Adrenal gland (tissue), 12 donors: ENCODE measurements around the gene FXR2. TPM values are rescaled to one million over a fixed set of nuclear protein-coding genes. Genes with fewer than 3 reads are reported as not detected.

Experiments
- DNase-seq, 7 donors: peaks; one replicate each; pipeline ENCODE4 v3.0.0-alpha.2; 2019 to 2020
- H3K27ac ChIP-seq, 5 donors: fragments of 200-600 bp; sonication (generic) in 4 of 5; 1 replicate in 3 of 5; 2 replicates in 2 of 5; pipeline versions ENCODE4 v1.5.1 to v1.8.0; 2016 to 2020; ENCODE audit warnings: mild to moderate bottlenecking in 1 of 5
- H3K27me3 ChIP-seq: fragments of 200-600 bp; 2 replicates; pipeline ENCODE4 v1.8.0; 2021
- H3K36me3 ChIP-seq, 2 donors: fragments of 200-600 bp; replicated peaks in 1 of 2; 1 replicate in 1 of 2; 2 replicates in 1 of 2; pipeline versions ENCODE4 v1.5.1 to v1.8.0; 2018 to 2022
- H3K4me1 ChIP-seq, 2 donors: fragments of 200-600 bp; replicated peaks in 1 of 2; 1 replicate in 1 of 2; 2 replicates in 1 of 2; pipeline versions ENCODE4 v1.5.1 to v1.8.0; 2018 to 2021
- H3K4me3 ChIP-seq, 4 donors: fragments of 200-600 bp; sonication (generic) in 3 of 4; one replicate each; pipeline ENCODE4 v1.5.1; 2016 to 2018
- H3K9me3 ChIP-seq, 3 donors: fragments of 200-600 bp; sonication (generic) in 1 of 3; replicated peaks in 1 of 3; 1 replicate in 2 of 3; 2 replicates in 1 of 3; pipeline versions ENCODE4 v1.5.1 to v1.8.0; 2016 to 2021
- POLR2A ChIP-seq, 2 donors: fragments of 450-650 bp; IDR thresholded peaks; one replicate each; pipeline ENCODE4 v1.6.1; 2017; ENCODE audit warnings: antibody characterized with exemption in 2 of 2, mild to moderate bottlenecking in 2 of 2, moderate library complexity in 1 of 2
- WGBS, 4 donors: extraction: QIAGEN DNeasy Blood & Tissue Kit in 2 of 4; methylation state at CpG; one replicate each; pipeline versions ENCODE4 v1.1.5 to v1.1.7; 2013 to 2017; 5-methylcytosine and 5-hydroxymethylcytosine counted together
- intact Hi-C, 2 donors: fragments of 100-400 bp; cut with DNase I; formaldehyde crosslinking; loops; one replicate each; pipeline versions ENCODE4 v1.14.1 to v1.15.0; 2022 to 2023
- polyA plus RNA-seq, 3 donors: library from polyadenylated mRNA; stranded (reverse); fragments of 200-250 nt in 2 of 3; fragments of 350-450 nt in 1 of 3; fragmentation: Illumina TruSeq in 1 of 3; extraction: RNeasy Lipid Tissue Mini Kit (QIAGEN cat#74804) in 1 of 3; gene quantifications; one replicate each; pipeline ENCODE4 v1.2.3, GENCODE V29; 2013 to 2014
- total RNA-seq, 9 donors: library from RNA; depleted of rRNA in 4 of 9; stranded (reverse); fragments of >200 nt in 4 of 9; fragments of 120-200 nt in 1 of 9; fragmentation: NEBNext Ultra II Directional in 1 of 9; extraction: Animal tissue kit (Norgen Biotek cat#: 25700) in 1 of 9; gene quantifications; one replicate each; pipeline versions ENCODE4 v1.1.0 to v1.2.4, GENCODE V29; 2013 to 2023
- TF ChIP-seq, protein P1 (sequence below), 6 experiments: fragments of 450-650 bp in 4 of 6; fragments of 200-600 bp in 2 of 6; sonication (generic) in 1 of 6; IDR thresholded peaks; 1 replicate in 5 of 6; 2 replicates in 1 of 6; pipeline versions ENCODE4 v1.5.1 to v1.8.0; 2016 to 2021; ENCODE audit warnings: antibody characterized with exemption in 6 of 6, mild to moderate bottlenecking in 2 of 6, moderate library complexity in 1 of 6
- donor health status: healthy with polysubstance abuse.
- donor health status: Bipolar disorder and iron deficiency.
- donor health status: DM: yes; HTN: yes; CAD: no.
- donor health status: DM: no; HTN: no; CAD: no.
- donor health status: DM: no; HTN: no; CAD: no.
- donor health status: DM: yes; HTN: yes; CAD: no.

FXR2 gene
- total and polyA plus RNA-seq, 12 donors = 35.6 to 73.1 (median 43.9) TPM

DNA sequence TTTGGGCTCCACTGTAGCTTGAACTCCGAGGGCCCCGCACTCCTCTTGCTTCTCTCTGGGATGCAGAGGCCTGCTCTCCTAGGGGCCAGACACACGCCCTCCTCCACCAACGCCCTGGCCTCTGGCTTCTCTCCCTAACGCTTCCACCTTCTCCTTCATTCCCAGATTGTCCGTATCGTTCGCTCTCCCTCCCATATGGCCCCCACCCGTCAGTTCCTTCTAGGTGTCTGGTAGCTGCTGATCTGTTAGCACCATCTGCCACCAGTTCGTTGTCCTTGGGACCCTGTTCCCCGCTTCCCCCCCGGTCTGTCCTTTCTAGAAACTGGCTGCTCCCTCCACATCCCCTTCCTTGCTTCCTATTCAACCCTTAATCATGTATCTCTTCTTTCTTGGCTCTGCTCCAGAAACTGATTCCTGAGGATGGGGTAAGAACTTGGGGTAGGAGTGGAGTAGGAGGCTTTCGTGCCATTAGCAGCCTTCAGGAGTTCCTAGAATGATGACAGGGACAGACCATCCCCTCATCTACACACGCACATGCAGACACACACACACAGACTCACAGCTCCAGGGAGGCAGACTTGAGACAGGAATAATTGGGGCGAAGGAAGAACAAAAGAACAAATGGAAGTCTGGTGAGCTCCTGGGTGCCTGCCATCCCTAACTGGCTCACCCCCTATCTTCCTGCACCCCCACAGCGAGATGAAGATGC, 40.3 kb upstream of the FXR2 start:
- Histone ChIP-seq H3K36me3 (no peaks in the 10 kb centered on the region), H3K4me1 (peaks cover 23 to 30% of the 10 kb centered on the region in 2 donors), H3K27me3 (no peaks in the 10 kb centered on the region), H3K27ac (no peak overlapping the region), H3K9me3 (no peaks in the 10 kb centered on the region), H3K4me3 (no peak overlapping the region)
- TF ChIP-seq, protein P1, sequence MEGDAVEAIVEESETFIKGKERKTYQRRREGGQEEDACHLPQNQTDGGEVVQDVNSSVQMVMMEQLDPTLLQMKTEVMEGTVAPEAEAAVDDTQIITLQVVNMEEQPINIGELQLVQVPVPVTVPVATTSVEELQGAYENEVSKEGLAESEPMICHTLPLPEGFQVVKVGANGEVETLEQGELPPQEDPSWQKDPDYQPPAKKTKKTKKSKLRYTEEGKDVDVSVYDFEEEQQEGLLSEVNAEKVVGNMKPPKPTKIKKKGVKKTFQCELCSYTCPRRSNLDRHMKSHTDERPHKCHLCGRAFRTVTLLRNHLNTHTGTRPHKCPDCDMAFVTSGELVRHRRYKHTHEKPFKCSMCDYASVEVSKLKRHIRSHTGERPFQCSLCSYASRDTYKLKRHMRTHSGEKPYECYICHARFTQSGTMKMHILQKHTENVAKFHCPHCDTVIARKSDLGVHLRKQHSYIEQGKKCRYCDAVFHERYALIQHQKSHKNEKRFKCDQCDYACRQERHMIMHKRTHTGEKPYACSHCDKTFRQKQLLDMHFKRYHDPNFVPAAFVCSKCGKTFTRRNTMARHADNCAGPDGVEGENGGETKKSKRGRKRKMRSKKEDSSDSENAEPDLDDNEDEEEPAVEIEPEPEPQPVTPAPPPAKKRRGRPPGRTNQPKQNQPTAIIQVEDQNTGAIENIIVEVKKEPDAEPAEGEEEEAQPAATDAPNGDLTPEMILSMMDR (IDR thresholded peaks at IDR 0.05) = no peak
- no peak for TF ChIP-seq POLR2A (IDR thresholded peaks at IDR 0.05)
- intact Hi-C loops = no loop called here
- WGBS, 4 donors = 80 to 83% (median 83%) methylated on average over 16 of the region's 16 CpGs
- DNase-seq = no peak

DNA sequence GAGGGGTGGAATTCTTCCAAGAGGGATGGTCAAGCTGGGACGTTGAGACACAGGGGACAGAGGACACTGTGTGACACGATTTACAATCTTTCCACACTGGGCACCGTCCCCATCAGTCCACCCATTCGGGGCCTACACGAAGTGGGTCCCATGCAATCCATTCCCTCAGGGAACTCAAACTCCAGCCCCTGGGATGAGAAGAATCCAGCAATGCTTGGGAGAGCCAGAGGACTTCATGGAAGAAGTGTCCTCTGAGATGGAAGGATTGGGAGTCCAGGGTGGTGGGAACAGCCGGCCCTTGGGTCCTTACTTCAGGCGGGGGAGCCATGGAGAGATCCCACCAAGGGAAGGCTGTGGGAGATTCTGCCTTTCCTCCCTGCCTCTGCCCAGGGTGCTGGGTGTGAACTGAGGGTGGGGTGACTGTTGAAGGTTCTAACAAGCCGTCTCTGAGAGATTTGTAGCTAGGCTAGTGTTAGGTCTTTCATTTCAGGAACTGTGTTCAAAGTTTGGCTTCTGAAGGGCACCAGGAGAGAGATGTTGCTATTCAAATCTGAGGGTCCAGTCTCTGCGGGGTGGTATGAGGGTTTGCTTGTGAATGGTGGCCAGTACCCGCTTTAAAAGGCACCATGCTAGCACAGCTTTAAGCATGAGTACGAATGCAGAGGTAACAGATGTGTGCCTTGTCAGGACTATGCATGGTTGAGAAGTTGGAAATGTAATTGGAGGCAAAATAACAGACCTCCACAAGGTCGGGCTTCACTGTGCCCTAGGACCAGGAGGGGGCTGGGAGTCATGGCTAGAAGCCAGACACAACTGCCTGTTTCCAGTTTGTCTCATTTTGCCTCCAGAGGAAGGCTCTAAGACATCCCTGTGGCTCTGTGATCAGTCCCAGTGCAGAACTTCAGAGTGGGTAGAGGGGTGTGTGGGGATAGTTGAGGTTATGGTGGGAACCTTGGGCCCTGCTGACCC, 38.0 kb upstream of the FXR2 start:
- no peak for DNase-seq
- 64 to 76% (median 66%) methylated on average over 6 to 12 of the region's 12 CpGs for WGBS, 4 donors
- H3K9me3 ChIP-seq = no peaks in the 10 kb centered on the region
- no peaks in the 10 kb centered on the region for H3K27me3 ChIP-seq
- H3K27ac ChIP-seq = peak overlapping the region in 2 of 5 donors; percentile 56 to 57
- H3K4me3 ChIP-seq = no peak overlapping the region
- H3K36me3 ChIP-seq = no peaks in the 10 kb centered on the region
- TF ChIP-seq POLR2A (IDR thresholded peaks at IDR 0.05) = no peak
- TF ChIP-seq, protein P1 (IDR thresholded peaks at IDR 0.05) = no peak
- intact Hi-C loops = no loop called here
- H3K4me1 ChIP-seq = peaks cover 23 to 30% of the 10 kb centered on the region in 2 donors

DNA sequence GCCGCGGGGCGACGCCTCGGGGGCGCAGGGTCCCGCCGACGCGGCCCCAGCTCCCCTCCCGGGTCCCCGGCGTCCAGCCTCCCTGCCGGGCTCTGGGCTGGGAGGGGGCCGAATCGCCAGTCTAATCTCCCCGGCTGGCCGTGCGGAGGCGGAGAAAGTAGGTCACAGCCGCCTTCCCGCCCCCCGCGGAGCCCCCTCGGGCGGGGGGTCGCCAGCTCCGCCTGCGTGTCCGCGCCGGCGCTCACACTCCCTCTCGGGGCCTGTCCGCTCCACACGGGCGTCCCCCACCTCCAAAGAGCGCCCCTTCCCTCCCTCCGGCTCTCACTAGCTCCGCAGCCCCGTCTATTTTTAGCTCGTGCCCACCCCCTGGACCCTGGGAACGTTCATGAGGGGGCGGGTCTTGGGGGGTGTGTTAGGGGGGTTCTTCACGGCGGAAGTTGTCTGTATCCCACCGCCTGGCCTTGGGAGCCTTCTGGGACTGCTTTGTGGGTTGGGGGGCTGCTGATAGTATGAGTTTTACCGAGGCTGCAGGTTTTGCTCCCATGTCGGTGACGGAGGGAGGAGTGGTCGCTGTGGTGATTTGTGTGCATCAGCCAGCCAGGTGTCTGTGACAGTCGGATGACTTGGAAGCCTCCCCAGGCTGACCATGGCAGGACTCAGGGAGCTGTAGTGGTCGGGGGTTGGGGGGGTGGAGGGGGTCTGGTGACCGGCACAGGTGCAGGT, 37.1 kb upstream of the FXR2 start:
- peak in 1 of 7 donors; percentile 23 for DNase-seq
- peak overlapping the region in 2 of 4 donors; percentile 30 to 61 for H3K4me3 ChIP-seq
- H3K27ac ChIP-seq = peak overlapping the region in 2 of 5 donors; percentile 56 to 57
- H3K4me1 ChIP-seq = peaks cover 17 to 24% of the 10 kb centered on the region in 2 donors
- no peaks in the 10 kb centered on the region for H3K9me3 ChIP-seq
- TF ChIP-seq, protein P1 (IDR thresholded peaks at IDR 0.05) = no peak
- no peak for TF ChIP-seq POLR2A (IDR thresholded peaks at IDR 0.05)
- no peaks in the 10 kb centered on the region for H3K36me3 ChIP-seq
- 0 to 6% (median 4%) methylated on average over 9 to 54 of the region's 54 CpGs for WGBS, 4 donors
- no peaks in the 10 kb centered on the region for H3K27me3 ChIP-seq
- intact Hi-C loops = no loop called here
